ENCODE results near the gene PELI2. TPM values are rescaled to one million over a fixed set of nuclear protein-coding genes. Genes with fewer than 3 reads are reported as not detected.

PELI2 gene
- total and polyA plus RNA-seq, 2 of the 4 experiments (the other 2 are of a cell fraction) = 6.0 to 36.7 TPM

- TF ChIP-seq CTCF (conservative IDR thresholded peaks at IDR 0.05; ENCODE audit: low read depth, low read length) (peak; percentile 37; the same call in 1 of the 2 replicates), MXI1 (IDR thresholded peaks at IDR 0.05; ENCODE audit: borderline replicate concordance, low read depth, low read length) (peak; percentile 48), RFX5 (IDR thresholded peaks at IDR 0.05; ENCODE audit: low read depth, low read length) (no peak)
Observed at GRCh38 chr14:56117765-56118610, at the start of gene PELI2 (continued).

GRCh38 chr14:56073799-56074198, 44.4 kb upstream of the PELI2 start:
- in situ Hi-C loops (cut with MboI; ENCODE audit: low sequenced_read_pairs) = no loop called here
- H3K4ac ChIP-seq (ENCODE audit: low read depth, low read length) = no peak overlapping the region
- intact Hi-C loops (cut with micrococcal nuclease) = no loop called here
- H3K36me3 ChIP-seq (ENCODE audit: control insufficient read depth, insufficient read depth, low read length) = no peaks in the 10 kb centered on the region
- no TSS peak for BruUV-seq (replicated peaks)
- H4K91ac ChIP-seq (ENCODE audit: insufficient read depth, low read depth, low read length) = no peak overlapping the region
- ATAC-seq (ENCODE audit: low read depth) (no peak), DNase-seq (no peak)
- H3K27me3 ChIP-seq (ENCODE audit: control insufficient read depth, insufficient read depth, low read length) = peaks cover 27% of the 10 kb centered on the region
- no peak overlapping the region for H3K18ac ChIP-seq (ENCODE audit: low read depth, low read length)
- no peak overlapping the region for H3K9ac ChIP-seq (ENCODE audit: low read depth, low read length)
- no peaks in the 10 kb centered on the region for H3K9me1 ChIP-seq (ENCODE audit: insufficient read depth, low read length)
- no peak overlapping the region for H3K4me2 ChIP-seq (ENCODE audit: low read depth, low read length)
- CTCF ChIA-PET = no interaction called here
- H4K20me1 ChIP-seq (ENCODE audit: insufficient read depth, low read length) = no peaks in the 10 kb centered on the region
- no peak overlapping the region for H2AK9ac ChIP-seq (replicated peaks; ENCODE audit: low read depth, low read length, poor library complexity)
- H2AK5ac ChIP-seq (ENCODE audit: low read depth, low read length) = no peak overlapping the region
- H3K4me3 ChIP-seq (ENCODE audit: insufficient read depth, low read depth, low read length) = no peak overlapping the region
- H3K9me3 ChIP-seq (ENCODE audit: control insufficient read depth, insufficient read depth, low read length) = no peaks in the 10 kb centered on the region
- H4K8ac ChIP-seq (ENCODE audit: low read depth in 2 of 2, low read length in 2 of 2) = no peak overlapping the region
- no peak overlapping the region for H2BK20ac ChIP-seq (ENCODE audit: low read depth, low read length)
- H3K23ac ChIP-seq (ENCODE audit: low read depth, low read length) = no peak overlapping the region
- no peak overlapping the region for H2BK15ac ChIP-seq (ENCODE audit: low read depth, low read length)
- no peak overlapping the region for H2BK5ac ChIP-seq (ENCODE audit: low read depth, low read length, poor library complexity, severe bottlenecking)
- H3K4me1 ChIP-seq (ENCODE audit: control insufficient read depth, insufficient read depth, low read length) = no peaks in the 10 kb centered on the region
- POLR2A ChIA-PET (ENCODE audit: unreplicated experiment) = no interaction called here
- peak overlapping the region; percentile 21 for H2AFZ ChIP-seq (replicated peaks; ENCODE audit: low read length, poor library complexity)
- H4K5ac ChIP-seq (ENCODE audit: low read depth, low read length) = no peak overlapping the region
- no peak overlapping the region for H3K56ac ChIP-seq (ENCODE audit: extremely low read depth, insufficient read depth, low read length)
- WGBS, 2 experiments (ENCODE audit: extremely low coverage in 2 of 2, insufficient read length in 1 of 2) = no CpG with 5 or more reads among the region's 4 CpGs
- H3K79me1 ChIP-seq (ENCODE audit: low read depth in 1 of 2, low read length in 2 of 2) = no peaks in the 10 kb centered on the region
- H3K27ac ChIP-seq (ENCODE audit: insufficient read depth, low read length) = no peak overlapping the region
- dilution Hi-C loops (cut with HindIII; ENCODE audit: low sequenced_read_pairs, unreplicated experiment) = no loop called here
- H3K14ac ChIP-seq (replicated peaks; ENCODE audit: low read depth, low read length) = no peak overlapping the region
- H2BK120ac ChIP-seq (ENCODE audit: low read depth, low read length) = no peak overlapping the region
- TF ChIP-seq SMC3 (IDR thresholded peaks at IDR 0.05; ENCODE audit: low read depth, low read length) (no peak), MXI1 (IDR thresholded peaks at IDR 0.05; ENCODE audit: borderline replicate concordance, low read depth, low read length) (no peak), MAFK (IDR thresholded peaks at IDR 0.05; ENCODE audit: low read depth, low read length) (no peak), POLR2A (IDR thresholded peaks at IDR 0.05; ENCODE audit: low read depth, low read length) (no peak), RFX5 (IDR thresholded peaks at IDR 0.05; ENCODE audit: low read depth, low read length) (no peak), ELK1 (IDR thresholded peaks at IDR 0.05; ENCODE audit: borderline replicate concordance, low read depth, low read length) (no peak), FOS (IDR thresholded peaks at IDR 0.05; ENCODE audit: low read depth, low read length) (no peak), CEBPB (IDR thresholded peaks at IDR 0.05; ENCODE audit: low read depth, low read length) (no peak), RAD21 (IDR thresholded peaks at IDR 0.05; ENCODE audit: low read length) (no peak), NFE2L2 (IDR thresholded peaks at IDR 0.05; ENCODE audit: low read depth, low read length) (no peak), CHD1 (IDR thresholded peaks at IDR 0.05; ENCODE audit: low read depth, low read length) (no peak)
- TF ChIP-seq, protein P1, sequence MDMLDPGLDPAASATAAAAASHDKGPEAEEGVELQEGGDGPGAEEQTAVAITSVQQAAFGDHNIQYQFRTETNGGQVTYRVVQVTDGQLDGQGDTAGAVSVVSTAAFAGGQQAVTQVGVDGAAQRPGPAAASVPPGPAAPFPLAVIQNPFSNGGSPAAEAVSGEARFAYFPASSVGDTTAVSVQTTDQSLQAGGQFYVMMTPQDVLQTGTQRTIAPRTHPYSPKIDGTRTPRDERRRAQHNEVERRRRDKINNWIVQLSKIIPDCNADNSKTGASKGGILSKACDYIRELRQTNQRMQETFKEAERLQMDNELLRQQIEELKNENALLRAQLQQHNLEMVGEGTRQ (IDR thresholded peaks at IDR 0.05; ENCODE audit: low read depth, low read length) = no peak
